Muscle layer of duodenum (tissue), 2 donors: ENCODE results near the gene FBXL2.

ENCODE experiments used
- H3K27ac ChIP-seq: one replicate; pipeline ENCODE4 v1.7.0; 2013; ENCODE audit warnings: mild to moderate bottlenecking, low read length
- H3K27me3 ChIP-seq: one replicate; pipeline ENCODE4 v1.7.0; 2013; ENCODE audit warnings: low read depth, mild to moderate bottlenecking, control low read depth, low read length
- H3K36me3 ChIP-seq, 2 donors: one replicate each; pipeline ENCODE4 v1.7.0; 2013; ENCODE audit warnings: low read length in 2 of 2, control low read depth in 1 of 2, mild to moderate bottlenecking in 1 of 2; ENCODE audit not compliant: insufficient read depth in 2 of 2, control insufficient read depth in 1 of 2
- H3K4me1 ChIP-seq, 2 donors: one replicate each; pipeline ENCODE4 v1.7.0; 2013; ENCODE audit warnings: low read length in 2 of 2, mild to moderate bottlenecking in 2 of 2, control low read depth in 1 of 2, moderate library complexity in 1 of 2; ENCODE audit not compliant: insufficient read depth in 2 of 2, control insufficient read depth in 1 of 2
- H3K4me3 ChIP-seq, 2 donors: one replicate each; pipeline ENCODE4 v1.7.0; 2013; ENCODE audit warnings: low read length in 2 of 2, low read depth in 1 of 2, mild to moderate bottlenecking in 1 of 2
- H3K9me3 ChIP-seq, 2 donors: one replicate each; pipeline ENCODE4 v1.7.0; 2013; ENCODE audit warnings: low read length in 2 of 2, control low read depth in 1 of 2, mild to moderate bottlenecking in 1 of 2; ENCODE audit not compliant: control insufficient read depth in 1 of 2
- donor health status: healthy.

The FBXL2 gene

DNA sequence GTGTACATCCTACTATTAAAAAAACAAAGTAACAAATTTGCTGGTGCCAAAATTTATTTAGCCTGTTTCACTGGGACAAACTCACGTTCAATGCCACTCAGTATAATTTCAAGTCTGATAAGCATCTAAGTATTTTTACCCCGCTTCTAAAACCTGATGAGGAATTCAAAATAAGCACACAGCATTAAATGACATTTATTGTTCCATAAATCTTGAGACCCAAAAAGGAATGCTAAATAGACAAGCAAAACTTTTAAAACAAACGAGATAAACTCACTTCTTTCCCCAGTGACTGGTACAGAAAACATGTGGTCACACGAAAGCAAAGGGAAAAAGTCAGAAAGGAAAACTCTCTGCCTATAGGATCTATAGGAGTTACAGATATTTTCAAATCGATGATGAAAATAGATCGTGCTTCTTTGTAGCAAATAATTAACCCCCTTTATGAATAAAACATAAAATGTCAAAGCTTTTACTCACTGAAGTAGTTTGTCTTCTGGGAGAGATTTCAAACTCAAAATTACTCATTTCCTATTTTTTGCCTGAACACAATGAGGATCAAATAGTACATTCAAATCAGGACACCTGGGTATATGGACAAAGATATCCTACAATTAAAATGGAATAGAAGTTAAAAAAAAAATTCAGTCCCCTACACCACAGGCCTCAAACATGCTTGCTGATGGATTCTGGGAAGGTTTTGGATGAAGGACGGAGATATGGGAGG lies 111.3 kb downstream of the FBXL2 start:
- H3K9me3 ChIP-seq: no peaks in the 10 kb centered on the region
- peaks cover 0 to 13% of the 10 kb centered on the region in 2 donors for H3K4me1 ChIP-seq
- H3K4me3 ChIP-seq: no peak overlapping the region
- H3K27ac ChIP-seq: no peak overlapping the region
- H3K27me3 ChIP-seq: no peaks in the 10 kb centered on the region
- H3K36me3 ChIP-seq: peaks cover 47 to 79% of the 10 kb centered on the region in 2 donors

DNA sequence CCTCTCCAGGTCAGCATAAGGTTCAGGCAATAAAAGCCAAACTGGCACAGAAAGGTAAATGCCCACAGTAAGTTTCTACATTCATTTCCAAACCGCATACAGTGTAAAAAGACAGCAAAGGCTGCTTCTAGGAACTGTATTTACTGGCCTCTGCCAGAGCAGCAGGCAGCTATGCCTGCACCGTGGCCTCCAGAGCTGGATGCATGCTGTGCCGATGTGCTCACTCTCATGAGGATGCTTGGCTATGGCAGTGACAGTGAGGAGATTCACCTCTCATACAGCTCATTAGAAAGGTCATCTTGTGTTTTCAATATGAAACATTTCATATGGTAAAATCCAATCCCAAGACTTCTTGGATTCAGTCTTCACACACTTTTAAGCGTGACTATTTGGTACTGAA lies 112.7 kb downstream of the FBXL2 start:
- H3K36me3 ChIP-seq: peaks cover 42 to 72% of the 10 kb centered on the region in 2 donors
- H3K27me3 ChIP-seq: no peaks in the 10 kb centered on the region
- no peak overlapping the region for H3K4me3 ChIP-seq
- peaks cover 0 to 13% of the 10 kb centered on the region in 2 donors for H3K4me1 ChIP-seq
- H3K27ac ChIP-seq: no peak overlapping the region
- no peaks in the 10 kb centered on the region for H3K9me3 ChIP-seq

DNA sequence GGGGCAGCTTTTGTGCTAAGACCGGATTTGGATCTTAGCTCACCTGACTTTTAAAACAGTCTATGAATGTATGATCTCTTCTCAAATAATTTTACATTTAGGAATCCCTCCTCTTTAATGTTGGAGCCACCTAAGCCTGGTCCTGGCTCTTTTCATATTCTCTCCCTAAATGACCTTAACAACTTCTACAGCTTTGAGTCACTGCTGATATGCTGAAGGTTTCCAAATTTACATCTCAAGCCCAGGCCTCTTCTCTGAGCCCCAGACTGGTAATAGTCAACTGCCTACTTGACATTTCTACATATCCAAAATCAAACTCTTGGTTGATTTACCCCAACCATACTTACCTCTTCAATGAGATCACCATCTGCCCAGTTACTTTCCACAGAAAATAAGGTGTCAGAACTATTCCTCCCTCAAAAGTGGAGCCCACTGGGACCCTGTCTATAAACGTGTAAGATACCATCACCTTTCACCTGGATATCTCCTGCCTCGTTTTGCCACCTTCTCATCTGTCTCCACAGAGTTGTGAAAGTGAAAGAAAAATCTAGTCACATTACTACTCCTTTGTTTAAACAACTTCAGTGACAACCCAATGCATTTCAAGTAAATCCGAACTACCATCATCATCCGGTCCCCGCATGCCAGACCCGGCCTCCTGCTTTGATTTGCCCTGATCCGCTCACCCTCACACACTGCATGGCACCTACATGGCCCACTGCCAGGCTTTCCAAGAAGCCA lies 114.2 kb downstream of the FBXL2 start:
- peaks cover 42 to 69% of the 10 kb centered on the region in 2 donors for H3K36me3 ChIP-seq

GRCh38 chr3:33392144-33392543 lies 114.9 kb downstream of the FBXL2 start:
- Histone ChIP-seq H3K4me3 (no peak overlapping the region), H3K27ac (no peak overlapping the region), H3K36me3 (peaks cover 49 to 69% of the 10 kb centered on the region in 2 donors)

More for the DNA sequence above, 114.2 kb downstream of the FBXL2 start:
- Histone ChIP-seq H3K4me3 (no peak overlapping the region), H3K27ac (no peak overlapping the region), H3K4me1 (peaks cover 0 to 13% of the 10 kb centered on the region in 2 donors), H3K27me3 (no peaks in the 10 kb centered on the region), H3K9me3 (no peaks in the 10 kb centered on the region)

GRCh38 chr3:33392703-33393125 lies 115.5 kb downstream of the FBXL2 start:
- peaks cover 55 to 71% of the 10 kb centered on the region in 2 donors for H3K36me3 ChIP-seq
- no peaks in the 10 kb centered on the region for H3K27me3 ChIP-seq
- H3K4me1 ChIP-seq: peaks cover 0 to 13% of the 10 kb centered on the region in 2 donors
- H3K4me3 ChIP-seq: no peak overlapping the region
- H3K9me3 ChIP-seq: no peaks in the 10 kb centered on the region
- no peak overlapping the region for H3K27ac ChIP-seq

More at GRCh38 chr3:33392144-33392543, 114.9 kb downstream of the FBXL2 start:
- no peaks in the 10 kb centered on the region for H3K9me3 ChIP-seq
- H3K4me1 ChIP-seq: peaks cover 0 to 13% of the 10 kb centered on the region in 2 donors
- H3K27me3 ChIP-seq: no peaks in the 10 kb centered on the region

DNA sequence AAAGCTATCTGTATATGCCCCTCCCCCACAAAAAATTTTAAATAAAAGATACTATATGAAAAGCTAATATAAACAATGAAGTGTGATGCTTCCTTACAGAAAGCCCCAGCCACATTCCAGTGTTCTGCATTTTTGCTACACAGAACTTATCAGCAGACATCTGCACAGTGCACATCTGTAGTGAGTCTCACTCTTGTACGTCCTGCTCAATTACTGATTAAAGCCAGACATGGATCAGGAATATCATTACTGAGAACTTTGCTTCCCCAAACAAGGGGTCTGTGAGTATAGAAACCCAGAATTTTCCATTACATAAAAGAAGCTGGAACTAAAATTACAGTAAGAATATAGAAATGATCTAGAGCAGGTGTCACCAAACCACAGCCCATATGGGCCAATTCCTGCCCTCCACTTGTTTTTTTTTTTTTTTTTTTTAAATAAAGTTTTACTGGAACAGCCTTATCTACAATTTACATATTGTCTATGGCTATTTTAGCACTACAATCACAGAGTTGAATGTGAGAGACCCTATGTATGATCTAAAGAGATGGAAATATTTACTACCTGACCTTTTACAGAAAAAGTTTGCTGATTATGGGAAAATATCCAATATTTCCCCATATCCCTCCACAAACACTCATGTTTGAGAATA lies 117.3 kb downstream of the FBXL2 start:
- Histone ChIP-seq H3K4me3 (no peak overlapping the region), H3K27me3 (no peaks in the 10 kb centered on the region), H3K27ac (no peak overlapping the region), H3K4me1 (peaks cover 0 to 12% of the 10 kb centered on the region in 2 donors), H3K36me3 (peaks cover 62 to 83% of the 10 kb centered on the region in 2 donors), H3K9me3 (no peaks in the 10 kb centered on the region)

GRCh38 chr3:33395900-33396299 lies 118.7 kb downstream of the FBXL2 start:
- no peaks in the 10 kb centered on the region for H3K9me3 ChIP-seq
- peaks cover 0 to under 1% of the 10 kb centered on the region in 2 donors for H3K4me1 ChIP-seq
- H3K4me3 ChIP-seq: no peak overlapping the region
- H3K36me3 ChIP-seq: peaks cover 68 to 84% of the 10 kb centered on the region in 2 donors
- no peaks in the 10 kb centered on the region for H3K27me3 ChIP-seq
- H3K27ac ChIP-seq: no peak overlapping the region

DNA sequence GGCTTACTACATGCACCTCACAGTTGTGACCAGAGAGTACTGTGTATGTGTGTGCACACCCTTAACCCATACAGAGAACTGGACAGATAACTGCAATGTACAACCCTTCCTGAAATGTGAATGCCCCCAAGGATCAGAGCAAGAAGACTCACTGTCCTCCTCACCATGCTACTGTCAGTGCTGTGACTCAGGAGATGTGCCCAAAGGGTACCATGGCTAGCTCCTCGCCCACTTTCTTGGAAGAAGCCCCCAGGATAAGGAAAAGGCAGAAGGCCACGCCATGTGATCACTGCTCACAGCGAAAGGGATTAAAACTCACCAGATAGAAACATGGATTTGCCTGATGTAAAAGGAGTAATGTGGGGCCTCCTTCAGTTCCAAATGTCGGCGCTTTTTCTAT lies 121.2 kb downstream of the FBXL2 start:
- Histone ChIP-seq H3K36me3 (peaks cover 79 to 86% of the 10 kb centered on the region in 2 donors), H3K9me3 (no peaks in the 10 kb centered on the region), H3K27me3 (no peaks in the 10 kb centered on the region), H3K4me3 (no peak overlapping the region), H3K27ac (no peak overlapping the region), H3K4me1 (no peaks in the 10 kb centered on the region)

DNA sequence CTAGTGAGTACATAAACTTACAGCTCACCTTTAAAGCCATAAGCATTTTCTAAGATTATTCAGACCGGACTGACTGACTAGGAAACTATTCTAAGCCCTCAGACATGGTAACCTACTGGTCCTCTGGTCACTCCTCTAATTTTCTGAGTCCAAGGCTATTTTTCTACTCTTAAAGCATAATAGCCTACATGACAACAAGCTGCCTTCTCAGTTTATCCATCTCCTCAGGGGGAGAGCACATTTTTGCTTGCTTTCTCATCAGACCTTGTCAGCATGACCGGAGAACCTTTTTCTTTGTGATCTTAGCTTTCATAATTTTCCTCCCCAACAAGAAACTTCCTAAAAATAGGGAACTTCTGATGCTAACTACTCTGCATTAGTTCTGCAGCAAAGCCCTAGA lies 124.5 kb downstream of the FBXL2 start:
- H3K27me3 ChIP-seq: no peaks in the 10 kb centered on the region
- no peaks in the 10 kb centered on the region for H3K4me1 ChIP-seq
- no peak overlapping the region for H3K27ac ChIP-seq
- peaks cover 78 to 82% of the 10 kb centered on the region in 2 donors for H3K36me3 ChIP-seq
- no peaks in the 10 kb centered on the region for H3K9me3 ChIP-seq
- H3K4me3 ChIP-seq: no peak overlapping the region

GRCh38 chr3:33402936-33403335 lies 125.7 kb downstream of the FBXL2 start:
- Histone ChIP-seq H3K4me3 (no peak overlapping the region), H3K27ac (no peak overlapping the region), H3K27me3 (no peaks in the 10 kb centered on the region), H3K36me3 (peaks cover 78 to 79% of the 10 kb centered on the region in 2 donors), H3K4me1 (no peaks in the 10 kb centered on the region), H3K9me3 (no peaks in the 10 kb centered on the region)

GRCh38 chr3:33403756-33404155 lies 126.5 kb downstream of the FBXL2 start:
- H3K9me3 ChIP-seq: no peaks in the 10 kb centered on the region
- peaks cover 78 to 80% of the 10 kb centered on the region in 2 donors for H3K36me3 ChIP-seq
- no peaks in the 10 kb centered on the region for H3K27me3 ChIP-seq

More at GRCh38 chr3:33403756-33404155, 126.5 kb downstream of the FBXL2 start:
- H3K27ac ChIP-seq: no peak overlapping the region
- no peak overlapping the region for H3K4me3 ChIP-seq
- no peaks in the 10 kb centered on the region for H3K4me1 ChIP-seq
